NCI-H1930 (cell line): ENCODE data around the gene ACSM6.
A peak's percentile ranks its signal among the peaks of the same experiment; 100 is the strongest.
"Not testable (repeated sequence)": the region's sequence is repeated elsewhere in the genome, so short reads cannot be mapped to it uniquely, and the experiment has no call there.

Source experiments
- DNase-seq, 2 experiments: peaks; one replicate each; lab custom pipeline; 2025; lab: John Stamatoyannopoulos, UW

The ACSM6 gene

GRCh38 chr10:95217476-95217875, 23.4 kb downstream of the ACSM6 start:
- no peak for DNase-seq

- no peak for DNase-seq
Measured at GRCh38 chr10:95220539-95220938, 26.5 kb downstream of the ACSM6 start.

- no peak for DNase-seq
Measured at GRCh38 chr10:95221124-95221523, 27.1 kb downstream of the ACSM6 start.

- no peak for DNase-seq
Measured at GRCh38 chr10:95225136-95225535, 31.1 kb downstream of the ACSM6 start.

- DNase-seq, result not testable (repeated sequence)
Measured at GRCh38 chr10:95228934-95229723, 35.1 kb downstream of the ACSM6 start.

- no peak for DNase-seq
Measured at GRCh38 chr10:95229724-95230627, 35.9 kb downstream of the ACSM6 start.

GRCh38 chr10:95230677-95231586, 36.9 kb downstream of the ACSM6 start:
- DNase-seq, result not testable (repeated sequence)

- DNase-seq, result no peak
Measured at GRCh38 chr10:95233377-95234034, 39.5 kb downstream of the ACSM6 start.

- no peak for DNase-seq
Measured at GRCh38 chr10:95234951-95235350, 40.9 kb downstream of the ACSM6 start.

- DNase-seq, result no peak
Measured at GRCh38 chr10:95235676-95236067, 41.6 kb downstream of the ACSM6 start.

GRCh38 chr10:95236068-95236903, 42.2 kb downstream of the ACSM6 start:
- DNase-seq, result no peak

GRCh38 chr10:95237376-95238170, 43.5 kb downstream of the ACSM6 start:
- DNase-seq, result no peak

GRCh38 chr10:95240096-95240495, 46.1 kb downstream of the ACSM6 start:
- DNase-seq, result not testable (repeated sequence)

- no peak for DNase-seq
Measured at GRCh38 chr10:95240811-95241210, 46.8 kb downstream of the ACSM6 start.

- DNase-seq, result no peak
Measured at GRCh38 chr10:95241533-95241932, 47.5 kb downstream of the ACSM6 start.

- peak in 1 of 2 experiments; percentile 0 for DNase-seq
Measured at GRCh38 chr10:95242581-95243317, 48.7 kb downstream of the ACSM6 start.

- no peak for DNase-seq
Measured at GRCh38 chr10:95243318-95243617, 49.2 kb downstream of the ACSM6 start.

GRCh38 chr10:95244152-95244551, 50.1 kb downstream of the ACSM6 start:
- no peak for DNase-seq

- DNase-seq, result no peak
Measured at GRCh38 chr10:95245425-95246055, 51.5 kb downstream of the ACSM6 start.
